Mesenchymal stem cell (in vitro differentiated cells and primary cell): ENCODE measurements around the gene NDRG2.
A peak's percentile ranks its signal among the peaks of the same experiment; 100 is the strongest.

ENCODE experiments used
- DNase-seq: peaks from one replicate; pipeline ENCODE4 v3.0.0-alpha.2; 2013
- H2AFZ ChIP-seq: one replicate; pipeline ENCODE4 v1.6.1; 2013; ENCODE audit warnings: low read depth, mild to moderate bottlenecking, control low read depth, inconsistent platforms, low read length, moderate library complexity
- H2AK5ac ChIP-seq: 2 replicates; pipeline ENCODE4 v1.6.1; 2013; ENCODE audit warnings: low read length, moderate library complexity, mild to moderate bottlenecking, inconsistent platforms; ENCODE audit not compliant: severe bottlenecking
- H2BK120ac ChIP-seq: one replicate; pipeline ENCODE4 v1.6.1; 2013; ENCODE audit warnings: low read depth, mild to moderate bottlenecking, inconsistent platforms, low read length, moderate library complexity
- H2BK12ac ChIP-seq, 2 experiments: one replicate each; pipeline ENCODE4 v1.6.1; 2013; ENCODE audit warnings: inconsistent platforms in 2 of 2, low read length in 2 of 2, mild to moderate bottlenecking in 2 of 2, moderate library complexity in 2 of 2, control low read depth in 1 of 2
- H2BK15ac ChIP-seq: one replicate; pipeline ENCODE4 v1.6.1; 2013; ENCODE audit warnings: mild to moderate bottlenecking, low read depth, inconsistent platforms; ENCODE audit not compliant: poor library complexity, severe bottlenecking
- H2BK5ac ChIP-seq: 2 replicates; pipeline ENCODE4 v1.6.1; 2013; ENCODE audit warnings: low read depth, mild to moderate bottlenecking, low read length, control low read depth, inconsistent platforms; ENCODE audit not compliant: poor library complexity, severe bottlenecking
- H3K14ac ChIP-seq, 2 experiments: one replicate each; pipeline ENCODE4 v1.6.1; 2013; ENCODE audit warnings: inconsistent platforms in 2 of 2, low read length in 2 of 2, control low read depth in 1 of 2, mild to moderate bottlenecking in 1 of 2, moderate library complexity in 1 of 2
- H3K18ac ChIP-seq, 2 experiments: one replicate each; pipeline ENCODE4 v1.6.1; 2013; ENCODE audit warnings: inconsistent platforms in 2 of 2, low read length in 2 of 2, control low read depth in 1 of 2, low read depth in 1 of 2, mild to moderate bottlenecking in 1 of 2
- H3K23ac ChIP-seq, 2 experiments: one replicate each; pipeline ENCODE4 v1.6.1; 2013; ENCODE audit warnings: inconsistent platforms in 2 of 2, low read length in 2 of 2, mild to moderate bottlenecking in 2 of 2, moderate library complexity in 2 of 2, control low read depth in 1 of 2
- H3K27ac ChIP-seq: 2 replicates; pipeline ENCODE4 v1.5.1; 2013; ENCODE audit warnings: mild to moderate bottlenecking, moderate library complexity, low read length, control low read depth, inconsistent platforms; ENCODE audit not compliant: poor library complexity, severe bottlenecking
- H3K27me3 ChIP-seq, 2 experiments: 2 replicates each; pipeline versions ENCODE4 v1.6.1 to v1.7.0; 2013; ENCODE audit warnings: low read length in 2 of 2, mild to moderate bottlenecking in 2 of 2, moderate library complexity in 2 of 2, control low read depth in 1 of 2, inconsistent platforms in 1 of 2; ENCODE audit not compliant: control insufficient read depth in 1 of 2, insufficient read depth in 1 of 2
- H3K36me3 ChIP-seq, 2 experiments: 2 replicates each; pipeline versions ENCODE4 v1.6.1 to v1.7.0; 2013; ENCODE audit warnings: low read length in 2 of 2, control low read depth in 1 of 2, inconsistent platforms in 1 of 2, low read depth in 1 of 2, mild to moderate bottlenecking in 1 of 2; ENCODE audit not compliant: insufficient read depth in 2 of 2, control insufficient read depth in 1 of 2
- H3K4ac ChIP-seq, 2 experiments: one replicate each; pipeline ENCODE4 v1.6.1; 2013; ENCODE audit warnings: inconsistent platforms in 2 of 2, low read length in 2 of 2, mild to moderate bottlenecking in 2 of 2, moderate library complexity in 2 of 2, control low read depth in 1 of 2, low read depth in 1 of 2
- H3K4me1 ChIP-seq: 2 replicates; pipeline ENCODE4 v1.6.1; 2013; ENCODE audit warnings: low read depth, low read length, control low read depth; ENCODE audit not compliant: control insufficient read depth, insufficient read depth
- H3K4me2 ChIP-seq: 2 replicates; pipeline ENCODE4 v1.6.1; 2013; ENCODE audit warnings: low read length, mild to moderate bottlenecking, inconsistent platforms; ENCODE audit not compliant: poor library complexity, severe bottlenecking
- H3K4me3 ChIP-seq, 2 experiments: 2 replicates each; pipeline versions ENCODE4 v1.5.1 to v1.7.0; 2013; ENCODE audit warnings: low read length in 2 of 2, mild to moderate bottlenecking in 2 of 2, control low read depth in 1 of 2, low read depth in 1 of 2; ENCODE audit not compliant: insufficient read depth in 1 of 2
- H3K79me1 ChIP-seq: replicated peaks from 2 replicates; pipeline ENCODE4 v1.6.1; 2013; ENCODE audit warnings: mild to moderate bottlenecking, control low read depth, low read length, inconsistent platforms; ENCODE audit not compliant: poor library complexity, severe bottlenecking
- H3K9ac ChIP-seq: 2 replicates; pipeline ENCODE4 v1.7.0; 2013; ENCODE audit warnings: mild to moderate bottlenecking, low read length, moderate library complexity
- H3K9me3 ChIP-seq: 2 replicates; pipeline ENCODE4 v1.7.0; 2013; ENCODE audit warnings: mild to moderate bottlenecking, low read length; ENCODE audit not compliant: control insufficient read depth
- H4K8ac ChIP-seq: one replicate; pipeline ENCODE4 v1.6.1; 2013; ENCODE audit warnings: inconsistent platforms, mild to moderate bottlenecking, low read length, moderate library complexity
- H4K91ac ChIP-seq: one replicate; pipeline ENCODE4 v1.6.1; 2013; ENCODE audit warnings: mild to moderate bottlenecking, low read length, inconsistent platforms
- WGBS: methylation state at CpG from one replicate; pipeline ENCODE4 v1.1.7; 2013; ENCODE audit warnings: mixed read lengths; 5-methylcytosine and 5-hydroxymethylcytosine counted together

The NDRG2 gene

DNA sequence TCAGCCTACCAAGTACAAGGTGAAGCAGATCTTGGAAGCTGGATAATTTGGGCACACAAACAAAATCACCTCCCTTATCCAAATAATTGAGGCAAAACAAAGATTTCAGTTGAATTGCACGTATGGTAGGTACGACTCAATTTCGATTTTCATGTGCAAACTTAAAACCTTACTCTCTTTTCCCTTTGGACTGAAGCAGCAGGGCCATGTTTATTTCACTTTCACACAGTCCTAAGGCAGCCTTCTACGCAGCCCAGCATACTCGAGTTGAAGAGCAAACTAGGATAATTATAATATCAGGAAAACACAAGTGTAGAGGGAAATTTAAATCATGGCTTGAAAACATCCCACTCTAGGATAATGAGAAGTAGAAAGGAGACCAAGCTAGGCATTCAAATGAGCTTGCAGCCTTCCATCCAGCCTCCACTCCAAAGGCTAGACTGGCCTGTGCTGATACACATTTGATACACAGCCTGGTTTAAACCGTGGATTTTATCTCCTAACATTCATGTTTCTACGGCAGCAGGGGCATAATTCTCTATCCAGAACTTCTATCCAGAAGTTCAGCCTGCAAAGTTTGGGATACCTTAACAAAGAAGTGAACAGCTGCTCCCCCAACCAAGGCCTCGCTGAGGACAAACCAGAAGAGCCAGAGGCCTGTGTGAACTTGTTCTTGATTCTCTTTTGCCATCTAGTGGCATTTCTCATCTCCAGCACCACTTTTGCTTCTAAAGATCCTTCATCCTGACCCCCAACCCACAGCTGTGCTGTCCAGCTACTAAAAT lies 14.9 kb upstream of the NDRG2 start:
- no peak overlapping the region for H2BK120ac ChIP-seq
- H2BK15ac ChIP-seq = no peak overlapping the region
- no peak overlapping the region for H3K4me3 ChIP-seq
- H2BK12ac ChIP-seq = peak overlapping the region in 1 of 2 experiments; percentile 33
- no peak overlapping the region for H3K23ac ChIP-seq
- no peak overlapping the region for H2BK5ac ChIP-seq
- no peak overlapping the region for H2AK5ac ChIP-seq
- H3K36me3 ChIP-seq = no peaks in the 10 kb centered on the region
- H3K79me1 ChIP-seq = no peaks in the 10 kb centered on the region
- H4K91ac ChIP-seq = no peak overlapping the region
- no peak overlapping the region for H3K4ac ChIP-seq
- WGBS = 67% methylated on average over 7 of the region's 8 CpGs
- H3K27me3 ChIP-seq = peaks cover 5 to 20% of the 10 kb centered on the region in 2 experiments
- peaks cover 7% of the 10 kb centered on the region for H3K4me1 ChIP-seq
- H3K4me2 ChIP-seq = no peak overlapping the region
- H2AFZ ChIP-seq = peak overlapping the region; percentile 56
- H3K9ac ChIP-seq = peak overlapping the region; percentile 43
- no peak overlapping the region for H3K18ac ChIP-seq
- H4K8ac ChIP-seq = no peak overlapping the region
- DNase-seq = peak; percentile 76
- no peak overlapping the region for H3K27ac ChIP-seq
- no peaks in the 10 kb centered on the region for H3K9me3 ChIP-seq
- H3K14ac ChIP-seq = no peak overlapping the region

DNA sequence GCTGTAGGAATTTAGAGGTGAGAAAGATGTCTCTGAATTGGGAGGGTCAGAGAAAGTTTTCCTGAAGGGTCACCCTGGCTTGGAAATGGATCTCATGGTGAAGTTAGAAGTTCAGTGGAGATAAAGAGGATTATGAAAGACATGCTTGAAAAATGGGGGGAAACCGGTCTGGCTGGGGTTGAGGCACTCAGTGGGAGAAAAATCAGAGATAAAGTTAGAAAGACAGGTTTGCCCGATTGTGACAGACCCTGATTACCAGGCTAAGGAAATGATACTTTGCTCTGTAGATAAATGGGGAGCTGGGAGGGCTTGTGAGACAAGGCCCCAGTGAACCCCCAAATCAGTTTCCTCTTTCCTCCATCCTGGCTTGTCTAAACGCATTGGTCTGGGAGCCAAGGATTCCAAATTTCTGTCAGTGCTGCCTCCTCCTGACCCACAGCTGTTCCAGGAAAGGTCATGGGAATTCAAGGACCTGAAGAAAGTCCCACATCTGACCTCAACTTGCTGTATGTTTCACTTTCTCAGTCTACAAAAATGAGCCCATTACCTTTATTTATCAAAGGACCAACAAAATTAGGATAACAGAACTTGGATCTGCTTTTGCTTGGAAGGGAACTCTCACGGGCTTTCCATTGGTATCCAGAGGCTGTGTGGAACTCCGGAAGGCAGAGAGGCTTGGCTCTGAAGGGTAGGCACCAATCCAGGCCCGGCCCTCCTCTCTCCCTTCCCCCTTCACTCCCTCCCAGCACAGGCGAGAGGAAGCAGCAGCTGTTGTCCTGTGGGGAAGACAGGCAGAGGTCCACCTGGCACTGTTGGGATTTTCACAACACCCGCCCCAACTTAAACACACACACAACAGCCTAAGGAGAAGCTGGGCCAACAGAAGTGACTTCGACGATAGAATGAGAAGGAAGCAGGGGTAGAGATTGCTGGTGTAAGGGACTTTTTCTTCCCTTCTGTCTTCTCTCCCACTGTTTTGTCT lies 13.9 kb upstream of the NDRG2 start:
- Histone ChIP-seq H3K23ac (no peak overlapping the region), H4K8ac (no peak overlapping the region), H3K27me3 (peaks cover 16 to 22% of the 10 kb centered on the region in 2 experiments), H2BK5ac (no peak overlapping the region), H3K27ac (no peak overlapping the region), H3K79me1 (no peaks in the 10 kb centered on the region), H3K18ac (no peak overlapping the region), H2BK120ac (no peak overlapping the region), H3K9me3 (no peaks in the 10 kb centered on the region), H3K9ac (peak overlapping the region; percentile 43), H4K91ac (no peak overlapping the region), H3K36me3 (no peaks in the 10 kb centered on the region), H2AFZ (peak overlapping the region; percentile 47), H3K4me2 (no peak overlapping the region), H2BK15ac (no peak overlapping the region), H3K4me1 (peaks cover 7% of the 10 kb centered on the region), H3K4me3 (no peak overlapping the region), H2BK12ac (peak overlapping the region in 1 of 2 experiments; percentile 23), H3K4ac (peak overlapping the region in 1 of 2 experiments; percentile 20), H2AK5ac (no peak overlapping the region), H3K14ac (no peak overlapping the region)
- WGBS = 65% methylated on average over 7 of the region's 10 CpGs
- DNase-seq = peak; percentile 42

DNA sequence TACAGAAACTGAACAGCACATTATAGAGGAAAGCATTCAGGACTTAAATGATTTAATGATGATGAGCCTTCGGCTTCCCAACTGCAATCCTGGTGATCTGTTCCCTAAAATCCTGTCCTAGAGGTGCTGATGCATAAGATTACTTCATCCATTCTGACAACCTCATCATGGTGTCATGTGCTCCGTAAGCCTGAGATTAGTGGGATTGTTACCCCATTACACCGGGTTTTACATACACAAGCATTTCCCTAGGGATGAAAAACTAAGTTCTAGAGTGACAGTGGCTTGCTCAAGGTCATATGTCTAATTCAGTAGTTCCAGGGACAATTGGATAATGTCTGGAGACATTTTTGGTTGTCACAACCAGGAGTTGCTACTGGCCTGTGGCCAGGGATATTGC lies 12.3 kb upstream of the NDRG2 start:
- Histone ChIP-seq H2BK120ac (no peak overlapping the region), H3K4me1 (peaks cover 2% of the 10 kb centered on the region), H2BK12ac (no peak overlapping the region), H3K27ac (no peak overlapping the region), H3K9me3 (no peaks in the 10 kb centered on the region), H3K18ac (no peak overlapping the region), H2AK5ac (no peak overlapping the region), H3K79me1 (no peaks in the 10 kb centered on the region), H3K4me2 (no peak overlapping the region), H3K14ac (no peak overlapping the region), H3K9ac (no peak overlapping the region), H4K91ac (no peak overlapping the region), H2BK5ac (no peak overlapping the region), H4K8ac (no peak overlapping the region), H2AFZ (no peak overlapping the region), H3K27me3 (peaks cover 21 to 38% of the 10 kb centered on the region in 2 experiments), H3K36me3 (no peaks in the 10 kb centered on the region), H3K4ac (no peak overlapping the region), H2BK15ac (no peak overlapping the region), H3K4me3 (no peak overlapping the region), H3K23ac (no peak overlapping the region)
- 85% methylated on average over 1 of the region's 3 CpGs for WGBS
- DNase-seq = no peak

DNA sequence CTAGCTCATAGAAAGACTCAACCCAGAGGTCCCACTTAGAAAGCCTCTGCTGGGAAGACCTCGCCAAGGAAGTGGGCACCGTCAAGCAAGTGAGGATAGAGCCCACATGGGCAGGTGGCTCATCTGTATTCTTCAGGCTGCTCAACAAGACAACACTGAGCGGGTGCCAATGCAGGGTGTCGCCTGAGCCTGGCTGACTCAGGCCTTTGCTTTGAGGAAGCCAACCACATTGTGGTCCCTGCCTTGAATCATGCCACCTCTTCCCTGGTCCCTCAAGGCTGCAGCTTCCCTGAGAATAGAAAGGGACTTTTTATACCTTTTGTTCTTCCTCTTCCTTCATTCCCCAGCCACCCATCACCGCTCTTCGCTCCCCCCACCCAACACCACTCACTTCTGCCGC lies 11.9 kb upstream of the NDRG2 start:
- H3K27me3 ChIP-seq = peaks cover 24 to 42% of the 10 kb centered on the region in 2 experiments
- no peak overlapping the region for H3K9ac ChIP-seq
- H2BK12ac ChIP-seq = no peak overlapping the region
- no peak overlapping the region for H2AFZ ChIP-seq
- no peaks in the 10 kb centered on the region for H3K36me3 ChIP-seq
- no peak overlapping the region for H3K18ac ChIP-seq
- H2BK5ac ChIP-seq = no peak overlapping the region
- no peak overlapping the region for H3K4ac ChIP-seq
- no peak overlapping the region for H2AK5ac ChIP-seq
- H4K8ac ChIP-seq = no peak overlapping the region
- H3K4me3 ChIP-seq = no peak overlapping the region
- H2BK15ac ChIP-seq = no peak overlapping the region
- H4K91ac ChIP-seq = no peak overlapping the region
- no peaks in the 10 kb centered on the region for H3K9me3 ChIP-seq
- H3K27ac ChIP-seq = no peak overlapping the region
- peaks cover 2% of the 10 kb centered on the region for H3K4me1 ChIP-seq
- no peak overlapping the region for H3K23ac ChIP-seq
- H3K4me2 ChIP-seq = no peak overlapping the region
- WGBS = 86% methylated on average over 7 of the region's 7 CpGs
- no peak overlapping the region for H2BK120ac ChIP-seq
- no peak for DNase-seq
- H3K79me1 ChIP-seq = no peaks in the 10 kb centered on the region
- H3K14ac ChIP-seq = no peak overlapping the region
